PC-3 (cell line): ENCODE data around the gene OR2A5. TPM values are rescaled to one million over a fixed set of nuclear protein-coding genes. Genes with fewer than 3 reads are reported as not detected.

Source experiments
- ATAC-seq: fragments of 200-7000 bp; cut with Tn5 transposase; 2 replicates; pipeline ENCODE4 v1.9.1; 2020; ENCODE audit warnings: mild to moderate bottlenecking, moderate library complexity
- BruUV-seq: library from RNA; stranded (reverse); fragments of 400-500 nt; replicated peaks from 2 replicates; lab custom pipeline; 2021; lab: Mats Ljungman, UMichigan
- CTCF ChIA-PET: fragments of 300-600 bp; sonication (Branson Sonifier 250); formaldehyde crosslinking; loops from one replicate; lab custom pipeline; 2022; ENCODE audit warnings: antibody characterized with exemption; lab: Charles Lee
- POLR2A ChIA-PET: fragments of 300-600 bp; sonication (Branson Sonifier 250); formaldehyde crosslinking; loops from one replicate; lab custom pipeline; 2022; ENCODE audit warnings: antibody characterized with exemption; ENCODE audit not compliant: unreplicated experiment; lab: Charles Lee
- DNase-seq: peaks from one replicate; pipeline ENCODE4 v3.0.0-alpha.2; 2015
- H2AFZ ChIP-seq: fragments of 300-600 bp; sonication (generic); 2 replicates; pipeline ENCODE4 v1.6.0; 2016; ENCODE audit warnings: antibody characterized with exemption, low read length
- H3F3A ChIP-seq: fragments of 300-600 bp; sonication (generic); one replicate; pipeline ENCODE4 v1.6.0; 2017; ENCODE audit warnings: antibody characterized with exemption, low read length, control low read depth, mild to moderate bottlenecking; ENCODE audit not compliant: unreplicated experiment
- H3K27ac ChIP-seq: fragments of 300-600 bp; sonication (generic); 2 replicates; pipeline ENCODE4 v1.5.1; 2016; ENCODE audit warnings: mild to moderate bottlenecking, low read length
- H3K27me3 ChIP-seq: fragments of 300-600 bp; sonication (generic); 2 replicates; pipeline ENCODE4 v1.6.1; 2016; ENCODE audit warnings: low read length, mixed read lengths
- H3K36me3 ChIP-seq: fragments of 300-600 bp; sonication (generic); 2 replicates; pipeline ENCODE4 v1.6.1; 2016; ENCODE audit warnings: low read depth, mixed run types, low read length, mixed read lengths
- H3K4me1 ChIP-seq: fragments of 300-600 bp; sonication (generic); 2 replicates; pipeline ENCODE4 v1.5.1; 2016; ENCODE audit warnings: low read length; ENCODE audit not compliant: insufficient read depth
- H3K4me2 ChIP-seq: fragments of 300-600 bp; sonication (generic); 2 replicates; pipeline ENCODE4 v1.6.0; 2016; ENCODE audit warnings: low read length
- H3K4me3 ChIP-seq: fragments of 300-600 bp; sonication (generic); 2 replicates; pipeline ENCODE4 v1.5.1; 2016; ENCODE audit warnings: mild to moderate bottlenecking, low read length, mixed read lengths
- H3K79me2 ChIP-seq: fragments of 300-600 bp; sonication (generic); 2 replicates; pipeline ENCODE4 v1.6.1; 2017; ENCODE audit warnings: low read length, mixed read lengths
- H3K9ac ChIP-seq: fragments of 300-600 bp; sonication (generic); 2 replicates; pipeline ENCODE4 v1.6.0; 2016; ENCODE audit warnings: mild to moderate bottlenecking, low read length
- H3K9me2 ChIP-seq: fragments of 300-600 bp; sonication (generic); replicated peaks from 2 replicates; pipeline ENCODE4 v1.6.1; 2016; ENCODE audit warnings: mixed run types, low read length, mixed read lengths
- H3K9me3 ChIP-seq: fragments of 300-600 bp; sonication (generic); 2 replicates; pipeline ENCODE4 v1.6.1; 2016; ENCODE audit warnings: low read length, mixed read lengths
- H4K20me1 ChIP-seq: fragments of 300-600 bp; sonication (generic); 2 replicates; pipeline ENCODE4 v1.6.1; 2016; ENCODE audit warnings: low read length, mixed read lengths
- CTCF ChIP-seq: fragments of 300-600 bp; sonication (generic); conservative IDR thresholded peaks from 2 replicates; pipeline ENCODE4 v1.5.1; 2017; ENCODE audit warnings: antibody characterized with exemption, low read depth, mild to moderate bottlenecking, low read length
- EZH2 ChIP-seq: fragments of 300-600 bp; sonication (generic); IDR thresholded peaks from one replicate; pipeline ENCODE4 v1.6.1; 2017; ENCODE audit warnings: antibody characterized with exemption, mild to moderate bottlenecking, low read length; ENCODE audit not compliant: unreplicated experiment
- EZH2phosphoT487 ChIP-seq: fragments of 300-600 bp; sonication (generic); IDR thresholded peaks from 2 replicates; pipeline ENCODE4 v1.6.1; 2018; ENCODE audit warnings: mild to moderate bottlenecking, antibody characterized with exemption, low read length, borderline replicate concordance
- intact Hi-C: fragments of 100-400 bp; cut with micrococcal nuclease; formaldehyde crosslinking; loops from 2 replicates; pipeline ENCODE4 v1.9.0; 2023
- total RNA-seq: library from RNA; depleted of rRNA; stranded (reverse); fragments of >200 nt; gene quantifications from 2 replicates; pipeline ENCODE4 v1.2.3, GENCODE V29; 2014

OR2A5 gene
- total RNA-seq, 1 experiment from 2014 or later = not detected

DNA sequence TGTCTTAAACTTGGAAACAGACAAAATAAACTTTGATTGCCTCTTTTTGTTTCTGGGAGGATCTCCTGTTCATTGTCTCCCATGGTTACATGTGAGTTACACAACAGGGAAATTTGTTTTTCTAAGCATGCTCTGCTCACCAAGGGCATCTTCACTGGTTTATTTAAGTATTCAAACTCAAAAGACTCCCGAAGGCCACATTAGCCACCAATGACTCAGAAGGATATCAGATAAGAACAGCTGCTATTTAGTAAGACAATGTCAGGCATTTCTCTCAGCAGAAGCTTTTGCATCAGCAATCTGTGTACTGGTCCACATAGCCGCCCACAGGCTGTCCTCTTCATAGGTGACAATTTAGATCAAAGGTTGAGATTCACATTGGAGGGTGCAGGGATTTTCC lies 29.3 kb upstream of the OR2A5 start:
- ATAC-seq (peak; percentile 73), DNase-seq (peak; percentile 67)
- no peaks in the 10 kb centered on the region for H3F3A ChIP-seq
- H3K79me2 ChIP-seq = no peaks in the 10 kb centered on the region
- CTCF ChIA-PET = no interaction called here
- H3K9ac ChIP-seq = no peak overlapping the region
- no peak overlapping the region for H2AFZ ChIP-seq
- no peak overlapping the region for H3K27ac ChIP-seq
- H3K4me3 ChIP-seq = no peak overlapping the region
- H3K4me1 ChIP-seq = 0 out of 2 replicates have a peak, but pooled peaks cover 8% of the 10 kb centered on the region
- no peaks in the 10 kb centered on the region for H3K27me3 ChIP-seq
- intact Hi-C loops = no loop called here
- POLR2A ChIA-PET = interaction anchor here (0.6 kb wide), 1 partner anchor 128 kb away, joined by 6 read pairs; no protein-coding TSS in a partner anchor
- no TSS peak for BruUV-seq
- no peaks in the 10 kb centered on the region for H4K20me1 ChIP-seq
- no peak for TF ChIP-seq EZH2phosphoT487
- TF ChIP-seq EZH2 = no peak
- no peaks in the 10 kb centered on the region for H3K9me3 ChIP-seq
- H3K36me3 ChIP-seq = no peaks in the 10 kb centered on the region
- H3K9me2 ChIP-seq = no peaks in the 10 kb centered on the region
- H3K4me2 ChIP-seq = no peak overlapping the region

GRCh38 chr7:144020340-144020739 lies 28.4 kb upstream of the OR2A5 start:
- no peaks in the 10 kb centered on the region for H3K27me3 ChIP-seq
- intact Hi-C loops = no loop called here
- H3K4me1 ChIP-seq = 0 out of 2 replicates have a peak, but pooled peaks cover 8% of the 10 kb centered on the region
- ATAC-seq (no peak), DNase-seq (no peak)
- no peaks in the 10 kb centered on the region for H3K79me2 ChIP-seq
- H3F3A ChIP-seq = no peaks in the 10 kb centered on the region
- no peak overlapping the region for H3K4me3 ChIP-seq
- no peaks in the 10 kb centered on the region for H3K9me2 ChIP-seq
- TF ChIP-seq EZH2 (no peak), EZH2phosphoT487 (no peak), CTCF (no peak)
- H3K27ac ChIP-seq = no peak overlapping the region
- no peaks in the 10 kb centered on the region for H3K9me3 ChIP-seq
- CTCF ChIA-PET = interaction anchor here (1.2 kb wide), 1 partner anchor 108 kb away, joined by 4 read pairs; no protein-coding TSS in a partner anchor
- H3K4me2 ChIP-seq = no peak overlapping the region
- no peaks in the 10 kb centered on the region for H4K20me1 ChIP-seq
- no peaks in the 10 kb centered on the region for H3K36me3 ChIP-seq
- POLR2A ChIA-PET = no interaction called here
- BruUV-seq = no TSS peak
- H2AFZ ChIP-seq = no peak overlapping the region
- H3K9ac ChIP-seq = no peak overlapping the region

DNA sequence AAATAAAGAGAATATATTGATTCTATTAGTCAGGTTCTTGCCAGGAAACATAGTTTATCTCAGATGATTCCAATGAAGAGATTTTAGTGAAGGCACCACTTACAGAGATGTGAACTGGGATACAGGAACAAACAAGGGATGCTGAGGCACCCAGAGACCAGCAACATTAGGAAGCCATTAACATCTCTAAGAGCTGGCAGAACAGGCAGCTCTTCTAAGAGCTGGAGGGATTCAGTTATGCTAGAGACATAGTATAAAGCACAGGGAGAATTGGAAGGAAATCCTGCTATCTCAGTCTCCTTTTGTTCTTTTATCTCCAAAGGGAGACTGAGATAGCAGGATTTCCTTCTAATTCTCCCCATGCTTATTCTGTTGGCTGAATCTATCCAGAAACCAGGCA lies 26.6 kb upstream of the OR2A5 start:
- intact Hi-C loops = no loop called here
- Histone ChIP-seq H2AFZ (no peak overlapping the region), H3K36me3 (no peaks in the 10 kb centered on the region), H3K9me3 (no peaks in the 10 kb centered on the region), H3K4me2 (no peak overlapping the region), H3K9ac (no peak overlapping the region), H4K20me1 (no peaks in the 10 kb centered on the region), H3K27ac (no peak overlapping the region), H3K9me2 (no peaks in the 10 kb centered on the region), H3K4me1 (0 out of 2 replicates have a peak, but pooled peaks cover 8% of the 10 kb centered on the region), H3K27me3 (no peaks in the 10 kb centered on the region), H3K4me3 (no peak overlapping the region), H3F3A (no peaks in the 10 kb centered on the region), H3K79me2 (no peaks in the 10 kb centered on the region)
- DNase-seq (no peak), ATAC-seq (no peak)
- TF ChIP-seq EZH2 (no peak), EZH2phosphoT487 (no peak), CTCF (no peak)
- CTCF ChIA-PET = interaction anchor here (1.0 kb wide), 1 partner anchor 106 kb away, joined by 4 read pairs; no protein-coding TSS in a partner anchor
- BruUV-seq = no TSS peak
- POLR2A ChIA-PET = no interaction called here
